Ovary (tissue), 3 donors: ENCODE results near the gene PLSCR5.

Experiments
- CTCF ChIP-seq, 3 donors: fragments of 450-650 bp in 2 of 3; fragments of 200-600 bp in 1 of 3; IDR thresholded peaks; one replicate each; pipeline versions ENCODE4 v1.5.1 to v1.8.0; 2016 to 2022; ENCODE audit warnings: antibody characterized with exemption in 3 of 3, mild to moderate bottlenecking in 1 of 3
- EP300 ChIP-seq: sonication (generic); formaldehyde crosslinking; IDR thresholded peaks from one replicate; pipeline ENCODE4 v1.6.1; 2017; ENCODE audit warnings: antibody characterized with exemption
- POLR2A ChIP-seq: fragments of 450-650 bp; IDR thresholded peaks from one replicate; pipeline ENCODE4 v1.6.1; 2017; ENCODE audit warnings: antibody characterized with exemption, mild to moderate bottlenecking, moderate library complexity
- donor health status: DM: no; HTN: no; CAD: no.

- no peak for TF ChIP-seq CTCF (IDR thresholded peaks at IDR 0.05)
- no peak for TF ChIP-seq POLR2A
- no peak for TF ChIP-seq EP300
Measured at GRCh38 chr3:146611096-146611495, 6.0 kb upstream of the PLSCR5 start.
